Endothelial cell of umbilical vein (primary cell): ENCODE results near the gene CAMKK2. TPM values are rescaled to one million over a fixed set of nuclear protein-coding genes. Genes with fewer than 3 reads are reported as not detected.

Experiments used
- BruUV-seq: library from RNA; stranded (reverse); fragments of 400-500 nt; replicated peaks from 2 replicates; lab custom pipeline; 2021; lab: Mats Ljungman, UMichigan
- CTCF ChIA-PET: fragments of 300-600, 350-600 bp; sonication (Branson Sonifier 250); formaldehyde crosslinking; loops from one replicate; lab custom pipeline; 2021; ENCODE audit warnings: antibody characterized with exemption, inconsistent platforms; lab: Charles Lee
- POLR2A ChIA-PET: fragments of 300-600, 350-600 bp; sonication (Branson Sonifier 250); formaldehyde crosslinking; loops from one replicate; lab custom pipeline; 2021; ENCODE audit warnings: antibody characterized with exemption, inconsistent platforms; lab: Charles Lee
- DNase-seq: peaks from one replicate; pipeline ENCODE4 v3.0.0-alpha.2; 2011; ENCODE audit warnings: low read depth, low spot score
- FAIRE-seq: peaks from 2 replicates; lab custom pipeline; 2011; peaks lifted over from hg19 to GRCh38; lab: Jason Lieb, UNC
- H2AFZ ChIP-seq: 2 replicates; pipeline ENCODE4 v1.6.0; 2012; ENCODE audit warnings: low read depth, low read length, control low read depth, inconsistent platforms
- H3K27ac ChIP-seq: 2 replicates; pipeline ENCODE4 v1.5.1; 2011; ENCODE audit warnings: low read depth, mild to moderate bottlenecking, control low read depth, low read length, moderate library complexity; ENCODE audit not compliant: insufficient read depth
- H3K27me3 ChIP-seq, 2 experiments: 2 replicates each; pipeline versions ENCODE4 v1.6.0 to v1.6.1; 2011; ENCODE audit warnings: low read length in 2 of 2, mixed read lengths in 1 of 2; ENCODE audit not compliant: control insufficient read depth in 2 of 2, insufficient read depth in 2 of 2
- H3K36me3 ChIP-seq, 2 experiments: 2 replicates in 1 of 2; 3 replicates in 1 of 2; pipeline ENCODE4 v1.5.1; 2011; ENCODE audit warnings: low read length in 2 of 2, mild to moderate bottlenecking in 1 of 2, moderate library complexity in 1 of 2; ENCODE audit not compliant: control insufficient read depth in 2 of 2, insufficient read depth in 2 of 2; ENCODE audit errors: extremely low read depth in 1 of 2
- H3K4me1 ChIP-seq: 3 replicates; pipeline ENCODE4 v1.5.1; 2011; ENCODE audit warnings: mild to moderate bottlenecking, low read length; ENCODE audit not compliant: control insufficient read depth, insufficient read depth; ENCODE audit errors: extremely low read depth
- H3K4me2 ChIP-seq: 2 replicates; pipeline ENCODE4 v1.6.1; 2011; ENCODE audit warnings: low read length, control low read depth, mixed read lengths; ENCODE audit not compliant: insufficient read depth
- H3K4me3 ChIP-seq, 3 experiments: fragments of 200-600 bp in 1 of 3; sonication (generic), shearing (Covaris generic) in 1 of 3; replicated peaks in 1 of 3; 2 replicates each; pipeline ENCODE4 v1.5.1; 2011 to 2016; ENCODE audit warnings: control low read depth in 3 of 3, low read length in 3 of 3, mild to moderate bottlenecking in 2 of 3, inconsistent platforms in 1 of 3, low read depth in 1 of 3, moderate library complexity in 1 of 3; ENCODE audit not compliant: insufficient read depth in 1 of 3
- H3K79me2 ChIP-seq: 2 replicates; pipeline ENCODE4 v1.6.0; 2012; ENCODE audit warnings: low read length, inconsistent platforms; ENCODE audit not compliant: control insufficient read depth, insufficient read depth
- H3K9ac ChIP-seq: replicated peaks from 2 replicates; pipeline ENCODE3; 2011; ENCODE audit warnings: low read length, control low read depth; ENCODE audit not compliant: insufficient read depth; ENCODE audit errors: extremely low read depth
- H3K9me1 ChIP-seq: replicated peaks from 3 replicates; pipeline ENCODE4 v1.6.0; 2011; ENCODE audit warnings: mild to moderate bottlenecking, low read length; ENCODE audit not compliant: control insufficient read depth, insufficient read depth; ENCODE audit errors: extremely low read depth
- H3K9me3 ChIP-seq: replicated peaks from 2 replicates; pipeline ENCODE4 v1.5.1; 2012; ENCODE audit warnings: low read length, inconsistent platforms; ENCODE audit not compliant: control insufficient read depth, insufficient read depth
- H4K20me1 ChIP-seq: replicated peaks from 2 replicates; pipeline ENCODE3; 2011; ENCODE audit warnings: mild to moderate bottlenecking, low read length; ENCODE audit not compliant: control insufficient read depth, insufficient read depth; ENCODE audit errors: extremely low read depth
- CTCF ChIP-seq, 2 donors: IDR thresholded peaks; 1 replicate in 1 of 2; 2 replicates in 1 of 2; pipeline ENCODE4 v1.5.1; 2011; ENCODE audit warnings: low read length in 2 of 2, mild to moderate bottlenecking in 2 of 2, moderate library complexity in 2 of 2, control low read depth in 1 of 2, inconsistent platforms in 1 of 2, low read depth in 1 of 2; ENCODE audit not compliant: insufficient read depth in 1 of 2; ENCODE audit errors: extremely low read depth in 1 of 2
- EZH2 ChIP-seq: IDR thresholded peaks from 2 replicates; pipeline ENCODE4 v1.6.1; 2012; ENCODE audit warnings: borderline replicate concordance, low read depth, mild to moderate bottlenecking, moderate library complexity, low read length, inconsistent platforms; ENCODE audit not compliant: severe bottlenecking
- FOS ChIP-seq: IDR thresholded peaks from 2 replicates; pipeline ENCODE4 v1.6.1; 2011; ENCODE audit warnings: mild to moderate bottlenecking, low read length, moderate library complexity, borderline replicate concordance; ENCODE audit not compliant: insufficient read depth
- GATA2 ChIP-seq: IDR thresholded peaks from 2 replicates; pipeline ENCODE4 v1.7.0; 2011; ENCODE audit warnings: low read depth, mild to moderate bottlenecking, moderate library complexity, mixed read lengths, low read length; ENCODE audit not compliant: insufficient read length, insufficient read depth
- JUN ChIP-seq: IDR thresholded peaks from 2 replicates; pipeline ENCODE4 v1.6.1; 2011; ENCODE audit warnings: borderline replicate concordance, low read depth; ENCODE audit not compliant: insufficient read length, insufficient read depth
- MAX ChIP-seq: IDR thresholded peaks from 2 replicates; pipeline ENCODE4 v1.6.1; 2011; ENCODE audit not compliant: insufficient read depth, insufficient read length
- MYC ChIP-seq: IDR thresholded peaks from one replicate; pipeline ENCODE4 v1.6.1; 2011; ENCODE audit warnings: mild to moderate bottlenecking, low read depth, low read length
- POLR2A ChIP-seq: IDR thresholded peaks from 2 replicates; pipeline ENCODE4 v1.6.1; 2012; ENCODE audit warnings: low read depth, mild to moderate bottlenecking, control low read depth, low read length
- POLR2AphosphoS5 ChIP-seq: IDR thresholded peaks from 2 replicates; pipeline ENCODE4 v1.6.1; 2012; ENCODE audit warnings: low read depth, mild to moderate bottlenecking, control low read depth, low read length, moderate library complexity; ENCODE audit not compliant: insufficient read depth
- dilution Hi-C: fragments of 300-500 bp; cut with MboI; formaldehyde crosslinking; loops from one replicate; pipeline ENCODE4 v1.15.0; 2019; ENCODE audit warnings: low sequenced_read_pairs; ENCODE audit not compliant: extremely low pct_ligation_motif_present
- intact Hi-C: fragments of 100-400 bp; cut with micrococcal nuclease; formaldehyde crosslinking; loops from one replicate; pipeline ENCODE4 v1.10.0; 2022
- polyA plus RNA-seq, 4 experiments: library from polyadenylated mRNA; depleted of rRNA in 3 of 4; stranded (reverse) in 3 of 4; unstranded in 1 of 4; fragments of >200 nt; gene quantifications; 2 replicates each; pipeline versions ENCODE4 v1.2.1 to v1.2.3, GENCODE V29; 2011 to 2012; ENCODE audit warnings: missing spikeins in 1 of 4
- total RNA-seq: library from RNA; stranded (reverse); gene quantifications from 2 replicates; pipeline ENCODE4 v1.2.3, GENCODE V29; 2021

CAMKK2 gene
- total and polyA plus RNA-seq, 2 donors (not counting 3 experiments of a cell fraction or from before 2014, with no cell fraction given) = 32.5 to 45.0 TPM

- H3K4me3 ChIP-seq = no peak overlapping the region
- H3K27ac ChIP-seq = no peak overlapping the region
- dilution Hi-C loops = no loop called here
- peaks cover 15 to 23% of the 10 kb centered on the region in 2 experiments for H3K36me3 ChIP-seq
- intact Hi-C loops = no loop called here
- no peak overlapping the region for H3K4me2 ChIP-seq
- TF ChIP-seq CTCF (IDR thresholded peaks at IDR 0.05; ENCODE audit: extremely low read depth in 1 of 2, insufficient read depth in 1 of 2, low read depth in 1 of 2, low read length in 2 of 2) (no peak), POLR2A (no peak), MYC (no peak), JUN (no peak), POLR2AphosphoS5 (no peak), MAX (no peak), GATA2 (no peak), FOS (no peak), EZH2 (no peak)
- H4K20me1 ChIP-seq = no peaks in the 10 kb centered on the region
- no TSS peak for BruUV-seq
- no peaks in the 10 kb centered on the region for H3K9me3 ChIP-seq
- DNase-seq (no peak), FAIRE-seq (no peak)
- H3K9me1 ChIP-seq = no peaks in the 10 kb centered on the region
- no peak overlapping the region for H3K9ac ChIP-seq
- POLR2A ChIA-PET = no interaction called here
- H3K27me3 ChIP-seq = no peaks in the 10 kb centered on the region
- CTCF ChIA-PET = interaction anchor here (1.0 to 1.2 kb wide), 2 partner anchors 11 to 16 kb away, joined by 3 read pairs; no protein-coding TSS in a partner anchor
- no peaks in the 10 kb centered on the region for H3K4me1 ChIP-seq
- H2AFZ ChIP-seq = no peak overlapping the region
- no peaks in the 10 kb centered on the region for H3K79me2 ChIP-seq
These were observed 27.4 kb upstream of the CAMKK2 start for GRCh38 chr12:121323908-121324307.
